HCT116 (cell line): ENCODE results near the gene KANSL3.

Source experiments
- EZH2 ChIP-seq: fragments of 200-600 bp; sonication (generic); IDR thresholded peaks from 2 replicates; pipeline ENCODE4 v1.6.1; 2017; ENCODE audit warnings: antibody characterized with exemption, mixed run types
- JUND ChIP-seq: IDR thresholded peaks from 2 replicates; pipeline ENCODE4 v1.6.1; 2012
- POLR2A ChIP-seq: IDR thresholded peaks from 2 replicates; pipeline ENCODE4 v1.7.0; 2011; ENCODE audit warnings: borderline replicate concordance; ENCODE audit not compliant: insufficient read depth, insufficient read length; ENCODE audit errors: extremely low read depth
- POLR2AphosphoS5 ChIP-seq: IDR thresholded peaks from 2 replicates; pipeline ENCODE4 v1.6.1; 2011; ENCODE audit warnings: mild to moderate bottlenecking, low read depth, low read length, moderate library complexity
- REST ChIP-seq: IDR thresholded peaks from 2 replicates; pipeline ENCODE4 v1.6.1; 2012; ENCODE audit warnings: low read depth
- SIN3A ChIP-seq: IDR thresholded peaks from 2 replicates; pipeline ENCODE4 v1.6.1; 2012; ENCODE audit warnings: low read depth
- TCF7L2 ChIP-seq: IDR thresholded peaks from 2 replicates; pipeline ENCODE4 v1.7.0; 2011; ENCODE audit warnings: borderline replicate concordance, inconsistent platforms; ENCODE audit not compliant: insufficient read depth, insufficient read length; ENCODE audit errors: extremely low read depth
- ZBTB33 ChIP-seq: IDR thresholded peaks from 2 replicates; pipeline ENCODE4 v1.6.1; 2011; ENCODE audit warnings: mild to moderate bottlenecking, low read length, moderate library complexity; ENCODE audit not compliant: insufficient replicate concordance; ENCODE audit errors: extremely low read depth
- TF ChIP-seq, protein P1 (sequence below), 3 experiments: fragments of 200-600 bp in 1 of 3; sonication (generic) in 1 of 3; IDR thresholded peaks in 2 of 3; conservative IDR thresholded peaks in 1 of 3; 2 replicates each; pipeline ENCODE4 v1.5.1; 2012 to 2017; ENCODE audit warnings: low read depth in 2 of 3, low read length in 2 of 3, antibody characterized with exemption in 1 of 3, borderline replicate concordance in 1 of 3, control low read depth in 1 of 3, mild to moderate bottlenecking in 1 of 3, mixed read lengths in 1 of 3, mixed run types in 1 of 3, moderate library complexity in 1 of 3; ENCODE audit not compliant: insufficient read depth in 1 of 3

DNA sequence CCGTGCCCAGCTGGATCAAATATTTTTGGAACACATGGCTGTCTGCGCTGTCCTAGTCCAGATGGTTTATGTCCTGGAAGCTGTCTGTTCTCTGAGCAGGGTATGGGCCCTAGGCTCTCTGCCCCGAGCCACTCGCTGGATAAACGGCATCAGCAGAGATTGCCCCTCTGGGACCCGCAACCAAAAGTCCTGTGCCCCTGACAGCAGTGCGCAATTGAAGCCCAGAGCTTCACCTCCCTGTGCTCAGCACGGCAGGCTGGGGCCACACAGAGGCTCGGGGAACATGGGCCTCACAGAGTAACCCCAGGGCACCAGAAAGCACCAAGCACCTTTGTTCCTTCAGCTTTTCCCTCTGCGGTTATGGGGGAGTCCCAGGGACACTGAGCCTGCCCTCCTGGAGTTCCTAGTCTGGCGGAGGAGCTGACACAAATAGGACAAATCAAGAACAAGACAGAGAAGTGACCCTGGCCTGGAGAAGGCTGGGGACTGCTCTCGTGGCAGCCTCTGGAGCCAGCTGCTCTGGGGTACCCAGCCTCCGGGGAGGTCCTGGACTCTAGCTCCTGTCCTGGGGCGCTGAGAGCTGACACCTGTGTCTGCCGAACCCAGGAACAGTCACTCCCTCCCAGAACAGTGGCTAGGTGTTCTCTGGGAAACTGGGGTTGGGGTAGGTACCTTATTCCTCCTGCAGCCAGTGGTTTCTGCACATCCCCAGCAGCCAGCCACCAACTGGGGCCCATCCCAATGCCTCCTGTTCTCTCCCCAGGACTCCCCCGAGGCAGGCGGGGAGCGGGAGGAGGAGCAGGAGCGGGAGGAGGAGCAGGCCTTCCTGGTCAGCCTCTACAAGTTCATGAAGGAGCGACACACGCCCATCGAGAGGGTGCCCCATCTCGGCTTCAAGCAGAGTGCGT is 89.3 kb downstream of the KANSL3 start:
- TF ChIP-seq, protein P1, sequence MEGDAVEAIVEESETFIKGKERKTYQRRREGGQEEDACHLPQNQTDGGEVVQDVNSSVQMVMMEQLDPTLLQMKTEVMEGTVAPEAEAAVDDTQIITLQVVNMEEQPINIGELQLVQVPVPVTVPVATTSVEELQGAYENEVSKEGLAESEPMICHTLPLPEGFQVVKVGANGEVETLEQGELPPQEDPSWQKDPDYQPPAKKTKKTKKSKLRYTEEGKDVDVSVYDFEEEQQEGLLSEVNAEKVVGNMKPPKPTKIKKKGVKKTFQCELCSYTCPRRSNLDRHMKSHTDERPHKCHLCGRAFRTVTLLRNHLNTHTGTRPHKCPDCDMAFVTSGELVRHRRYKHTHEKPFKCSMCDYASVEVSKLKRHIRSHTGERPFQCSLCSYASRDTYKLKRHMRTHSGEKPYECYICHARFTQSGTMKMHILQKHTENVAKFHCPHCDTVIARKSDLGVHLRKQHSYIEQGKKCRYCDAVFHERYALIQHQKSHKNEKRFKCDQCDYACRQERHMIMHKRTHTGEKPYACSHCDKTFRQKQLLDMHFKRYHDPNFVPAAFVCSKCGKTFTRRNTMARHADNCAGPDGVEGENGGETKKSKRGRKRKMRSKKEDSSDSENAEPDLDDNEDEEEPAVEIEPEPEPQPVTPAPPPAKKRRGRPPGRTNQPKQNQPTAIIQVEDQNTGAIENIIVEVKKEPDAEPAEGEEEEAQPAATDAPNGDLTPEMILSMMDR (IDR thresholded peaks at IDR 0.05 in 2 of 3, conservative IDR thresholded peaks at IDR 0.05 in 1 of 3; ENCODE audit: borderline replicate concordance in 1 of 3, insufficient read depth in 1 of 3, low read depth in 2 of 3, low read length in 2 of 3) = no peak
- TF ChIP-seq JUND (no peak), POLR2AphosphoS5 (no peak), POLR2A (no peak), TCF7L2 (no peak), SIN3A (no peak), EZH2 (no peak), ZBTB33 (no peak), REST (no peak)
